ENCODE data around the gene MORC2. TPM values are rescaled to one million over a fixed set of nuclear protein-coding genes. Genes with fewer than 3 reads are reported as not detected.

MORC2 gene
- total and polyA plus RNA-seq, 10 of the 15 experiments (the other 5 are each of a cell fraction or from before 2014, with no cell fraction given) = 1.7 to 16.3 (median 9.0) TPM

DNA sequence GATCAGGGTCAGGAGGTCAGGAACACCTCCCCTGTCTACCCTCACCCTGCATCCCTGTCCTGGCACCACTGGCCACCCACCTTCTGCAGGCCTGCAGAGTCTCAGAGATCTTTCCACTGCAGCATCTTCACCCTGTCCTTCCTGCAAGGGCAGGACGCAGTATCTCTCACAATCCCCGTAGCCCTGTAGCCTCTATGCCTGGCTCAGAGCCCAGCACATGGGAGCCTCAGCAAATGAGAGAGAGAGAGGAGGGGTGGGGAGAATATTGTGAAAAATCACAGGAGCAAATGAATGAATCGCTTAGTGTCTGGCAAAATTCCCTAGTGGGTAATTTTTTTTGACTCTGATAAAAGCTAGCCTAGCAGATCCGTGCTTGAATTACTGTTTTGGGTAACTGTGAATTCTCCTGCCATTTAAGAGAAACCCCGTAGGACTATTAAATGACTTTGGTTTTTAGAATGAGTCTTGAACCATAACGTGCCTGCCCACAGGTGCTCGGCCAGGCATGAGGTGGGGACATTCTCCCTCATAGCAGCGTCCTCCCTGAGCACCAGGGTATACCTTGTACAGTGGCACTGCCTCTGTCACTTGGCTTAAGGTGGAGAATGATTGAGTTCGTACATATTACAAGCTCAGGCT is 91.5 kb downstream of the MORC2 start (continued):
- TF ChIP-seq, protein P1, sequence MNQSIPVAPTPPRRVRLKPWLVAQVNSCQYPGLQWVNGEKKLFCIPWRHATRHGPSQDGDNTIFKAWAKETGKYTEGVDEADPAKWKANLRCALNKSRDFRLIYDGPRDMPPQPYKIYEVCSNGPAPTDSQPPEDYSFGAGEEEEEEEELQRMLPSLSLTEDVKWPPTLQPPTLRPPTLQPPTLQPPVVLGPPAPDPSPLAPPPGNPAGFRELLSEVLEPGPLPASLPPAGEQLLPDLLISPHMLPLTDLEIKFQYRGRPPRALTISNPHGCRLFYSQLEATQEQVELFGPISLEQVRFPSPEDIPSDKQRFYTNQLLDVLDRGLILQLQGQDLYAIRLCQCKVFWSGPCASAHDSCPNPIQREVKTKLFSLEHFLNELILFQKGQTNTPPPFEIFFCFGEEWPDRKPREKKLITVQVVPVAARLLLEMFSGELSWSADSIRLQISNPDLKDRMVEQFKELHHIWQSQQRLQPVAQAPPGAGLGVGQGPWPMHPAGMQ (IDR thresholded peaks at IDR 0.05; ENCODE audit: borderline replicate concordance) = no peak
- no peak for TF ChIP-seq MEF2B (IDR thresholded peaks at IDR 0.05; ENCODE audit: partially characterized antibody, poor library complexity, severe bottlenecking)
- TF ChIP-seq NR2F1 (conservative IDR thresholded peaks at IDR 0.05) = no peak
- no peak for TF ChIP-seq KLF5 (IDR thresholded peaks at IDR 0.05; ENCODE audit: partially characterized antibody)
- no peak for TF ChIP-seq NFYB (IDR thresholded peaks at IDR 0.05; ENCODE audit: insufficient read depth, low read depth, low read length)
- TF ChIP-seq SIX5 (IDR thresholded peaks at IDR 0.05; ENCODE audit: low read depth, low read length, severe bottlenecking) = no peak
- no peak for TF ChIP-seq RFX5 (IDR thresholded peaks at IDR 0.05; ENCODE audit: low read depth, low read length)
- no peak for TF ChIP-seq DPF2 (IDR thresholded peaks at IDR 0.05)
- no peak for TF ChIP-seq RBBP5 (conservative IDR thresholded peaks at IDR 0.05)
- no peak for TF ChIP-seq POLR2AphosphoS2 (IDR thresholded peaks at IDR 0.05; ENCODE audit: low read depth, low read length)
- TF ChIP-seq IKZF1 (conservative IDR thresholded peaks at IDR 0.05) = no peak

DNA sequence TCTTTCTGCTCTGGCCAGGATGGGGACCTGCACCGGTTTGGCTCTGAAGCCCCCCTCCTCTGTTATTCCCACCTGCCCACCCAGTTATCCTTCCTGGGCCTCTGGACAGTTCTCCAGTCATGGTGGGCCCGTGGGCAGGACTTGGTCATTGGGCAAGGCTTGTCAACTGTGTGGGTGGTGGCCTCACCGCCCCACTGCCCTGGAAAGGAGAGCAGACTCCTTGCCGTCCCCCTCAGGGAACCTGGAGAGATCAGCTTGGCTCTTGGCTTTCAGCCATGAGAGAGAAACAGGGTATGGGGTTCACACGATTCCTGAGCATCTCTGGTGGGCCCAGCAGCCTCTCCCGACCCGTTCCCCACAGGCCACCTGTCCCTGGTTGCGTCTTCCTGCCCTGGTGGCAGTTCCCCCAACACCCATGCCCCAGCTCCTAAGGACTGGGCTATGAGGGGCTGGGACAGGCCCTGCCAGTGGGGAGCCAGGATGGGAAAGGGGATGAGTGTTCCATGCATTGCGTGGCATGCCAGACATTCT is 92.3 kb downstream of the MORC2 start:
- CTCF ChIA-PET = no interaction called here
- no TSS peak for BruUV-seq (replicated peaks)
- in situ Hi-C loops (cut with MboI) = no loop called here
- TF ChIP-seq, protein P2, sequence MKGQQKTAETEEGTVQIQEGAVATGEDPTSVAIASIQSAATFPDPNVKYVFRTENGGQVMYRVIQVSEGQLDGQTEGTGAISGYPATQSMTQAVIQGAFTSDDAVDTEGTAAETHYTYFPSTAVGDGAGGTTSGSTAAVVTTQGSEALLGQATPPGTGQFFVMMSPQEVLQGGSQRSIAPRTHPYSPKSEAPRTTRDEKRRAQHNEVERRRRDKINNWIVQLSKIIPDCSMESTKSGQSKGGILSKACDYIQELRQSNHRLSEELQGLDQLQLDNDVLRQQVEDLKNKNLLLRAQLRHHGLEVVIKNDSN (IDR thresholded peaks at IDR 0.05; ENCODE audit: borderline replicate concordance, extremely low read length, insufficient read depth, low read depth, low read length) = no peak
- TF ChIP-seq, protein P3, sequence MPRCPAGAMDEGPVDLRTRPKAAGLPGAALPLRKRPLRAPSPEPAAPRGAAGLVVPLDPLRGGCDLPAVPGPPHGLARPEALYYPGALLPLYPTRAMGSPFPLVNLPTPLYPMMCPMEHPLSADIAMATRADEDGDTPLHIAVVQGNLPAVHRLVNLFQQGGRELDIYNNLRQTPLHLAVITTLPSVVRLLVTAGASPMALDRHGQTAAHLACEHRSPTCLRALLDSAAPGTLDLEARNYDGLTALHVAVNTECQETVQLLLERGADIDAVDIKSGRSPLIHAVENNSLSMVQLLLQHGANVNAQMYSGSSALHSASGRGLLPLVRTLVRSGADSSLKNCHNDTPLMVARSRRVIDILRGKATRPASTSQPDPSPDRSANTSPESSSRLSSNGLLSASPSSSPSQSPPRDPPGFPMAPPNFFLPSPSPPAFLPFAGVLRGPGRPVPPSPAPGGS (IDR thresholded peaks at IDR 0.05; ENCODE audit: borderline replicate concordance, insufficient read depth, low read depth, low read length, poor library complexity, severe bottlenecking) = no peak
- TF ChIP-seq, protein P4, sequence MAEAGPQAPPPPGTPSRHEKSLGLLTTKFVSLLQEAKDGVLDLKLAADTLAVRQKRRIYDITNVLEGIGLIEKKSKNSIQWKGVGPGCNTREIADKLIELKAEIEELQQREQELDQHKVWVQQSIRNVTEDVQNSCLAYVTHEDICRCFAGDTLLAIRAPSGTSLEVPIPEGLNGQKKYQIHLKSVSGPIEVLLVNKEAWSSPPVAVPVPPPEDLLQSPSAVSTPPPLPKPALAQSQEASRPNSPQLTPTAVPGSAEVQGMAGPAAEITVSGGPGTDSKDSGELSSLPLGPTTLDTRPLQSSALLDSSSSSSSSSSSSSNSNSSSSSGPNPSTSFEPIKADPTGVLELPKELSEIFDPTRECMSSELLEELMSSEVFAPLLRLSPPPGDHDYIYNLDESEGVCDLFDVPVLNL (IDR thresholded peaks at IDR 0.05; ENCODE audit: low read depth, low read length) = no peak
- TF ChIP-seq SMAD1 (IDR thresholded peaks at IDR 0.05; ENCODE audit: low read depth, partially characterized antibody) (no peak), NRF1 (conservative IDR thresholded peaks at IDR 0.05; ENCODE audit: low read depth, low read length) (no peak), PAX5 (IDR thresholded peaks at IDR 0.05; ENCODE audit: borderline replicate concordance, low read depth, low read length) (no peak), SMC3 (IDR thresholded peaks at IDR 0.05; ENCODE audit: borderline replicate concordance, low read length) (no peak)

More for the DNA sequence above, 92.3 kb downstream of the MORC2 start:
- ChIA-PET RAD21 (ENCODE audit: unreplicated experiment) (no interaction called here), SMC1A (ENCODE audit: uncharacterized antibody, unreplicated experiment) (no interaction called here), POLR2A (no interaction called here)
- H3K36me3 ChIP-seq (ENCODE audit: control insufficient read depth in 2 of 2, insufficient read depth in 2 of 2, low read length in 1 of 2) = no peaks in the 10 kb centered on the region
- H3K4me3 ChIP-seq = no peak overlapping the region
- H2AFZ ChIP-seq (ENCODE audit: control insufficient read depth, low read depth, low read length) = no peak overlapping the region
- no peak overlapping the region for H3K27ac ChIP-seq (ENCODE audit: control insufficient read depth, insufficient read depth)
- no peaks in the 10 kb centered on the region for H3K27me3 ChIP-seq (replicated peaks in 1 of 2; ENCODE audit: control insufficient read depth in 2 of 2, insufficient read depth in 2 of 2, low read length in 1 of 2)
- WGBS (ENCODE audit: insufficient coverage, insufficient replicate concordance, low lambda C conversion rate, missing lambda C conversion rate) = 11% methylated on average over 9 of the region's 9 CpGs
- DNase-seq (ENCODE audit: low read depth, low spot score) = no peak
- no peaks in the 10 kb centered on the region for H3K79me2 ChIP-seq (ENCODE audit: control insufficient read depth, insufficient read depth, low read length)
- ATAC-seq = no peak
- H3K4me1 ChIP-seq (ENCODE audit: control insufficient read depth, insufficient read depth, low read length) = no peaks in the 10 kb centered on the region
- no peak overlapping the region for H3K9ac ChIP-seq (ENCODE audit: control insufficient read depth, insufficient read depth, low read length)
- FAIRE-seq = no peak
- H4K20me1 ChIP-seq (ENCODE audit: control insufficient read depth, insufficient read depth) = no peaks in the 10 kb centered on the region
- H3K4me2 ChIP-seq (ENCODE audit: control insufficient read depth, insufficient read depth) = no peak overlapping the region
- intact Hi-C loops (cut with micrococcal nuclease; ENCODE audit: unreplicated experiment) = no loop called here
- no peaks in the 10 kb centered on the region for H3K9me3 ChIP-seq (replicated peaks; ENCODE audit: control insufficient read depth, insufficient read depth, low read length)

Measured in GM12878 (cell line).